ENCODE results near the gene ATF6. TPM values are rescaled to one million over a fixed set of nuclear protein-coding genes. Genes with fewer than 3 reads are reported as not detected.

ATF6 gene
- total and polyA plus RNA-seq, 2 donors (not counting 3 experiments of a cell fraction or from before 2014, with no cell fraction given): 24.9 to 40.3 TPM

DNA sequence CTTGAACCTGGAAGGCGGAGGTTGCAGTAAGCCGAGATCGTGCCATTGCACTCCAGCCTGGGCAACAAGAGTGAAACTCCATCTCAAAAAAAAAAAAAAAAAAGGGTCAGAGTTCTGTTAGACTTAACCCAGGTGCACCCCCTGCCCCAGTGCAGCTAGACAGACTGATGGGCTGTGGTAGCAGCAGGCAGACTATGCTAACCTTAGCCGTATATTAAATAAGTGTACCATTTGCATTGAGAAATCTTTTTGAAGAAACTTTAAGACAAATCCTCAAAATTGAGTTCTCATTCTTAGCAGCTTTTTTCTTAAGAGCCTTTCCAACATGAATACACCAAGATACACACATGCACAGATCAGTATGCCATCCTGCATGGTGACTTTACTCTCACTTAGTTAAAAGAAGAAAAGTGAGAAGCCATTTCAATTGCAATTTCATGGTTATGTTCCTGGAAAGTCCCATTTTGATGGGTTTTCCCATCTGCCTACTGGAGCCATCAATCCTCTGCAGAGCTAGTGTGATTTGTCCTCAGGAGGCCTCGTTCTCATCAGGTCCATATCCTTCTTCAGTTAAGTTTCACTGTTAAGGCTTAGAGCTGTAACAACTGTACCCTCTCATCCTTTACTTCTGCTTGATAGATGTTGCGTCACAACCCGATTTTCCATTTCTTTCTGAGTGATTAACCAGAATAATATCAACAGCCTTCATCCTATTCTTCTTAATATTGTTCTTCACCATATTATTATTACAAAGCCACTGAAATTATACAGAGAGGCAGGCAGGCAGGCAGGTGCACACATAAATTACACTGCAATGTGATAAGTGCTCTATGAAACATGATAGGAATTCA lies 37.5 kb upstream of the ATF6 start:
- TF ChIP-seq EZH2 (IDR thresholded peaks at IDR 0.05; ENCODE audit: borderline replicate concordance, low read depth, low read length, severe bottlenecking): no peak
- no peak for TF ChIP-seq POLR2AphosphoS5 (IDR thresholded peaks at IDR 0.05; ENCODE audit: insufficient read depth, low read depth, low read length)
- TF ChIP-seq, protein P1, sequence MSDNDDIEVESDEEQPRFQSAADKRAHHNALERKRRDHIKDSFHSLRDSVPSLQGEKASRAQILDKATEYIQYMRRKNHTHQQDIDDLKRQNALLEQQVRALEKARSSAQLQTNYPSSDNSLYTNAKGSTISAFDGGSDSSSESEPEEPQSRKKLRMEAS (IDR thresholded peaks at IDR 0.05; ENCODE audit: insufficient read depth, insufficient read length): no peak
- TF ChIP-seq CTCF (IDR thresholded peaks at IDR 0.05; ENCODE audit: extremely low read depth in 1 of 2, insufficient read depth in 1 of 2, low read depth in 1 of 2, low read length in 2 of 2): no peak
- no peak for TF ChIP-seq JUN (IDR thresholded peaks at IDR 0.05; ENCODE audit: borderline replicate concordance, insufficient read depth, insufficient read length, low read depth)
- TF ChIP-seq GATA2 (IDR thresholded peaks at IDR 0.05; ENCODE audit: insufficient read depth, insufficient read length, low read depth, low read length): no peak
- no peak for TF ChIP-seq FOS (IDR thresholded peaks at IDR 0.05; ENCODE audit: borderline replicate concordance, insufficient read depth, low read length)
- TF ChIP-seq POLR2A (IDR thresholded peaks at IDR 0.05; ENCODE audit: low read depth, low read length): no peak
- no peak for TF ChIP-seq MYC (IDR thresholded peaks at IDR 0.05; ENCODE audit: low read depth, low read length)
- Histone ChIP-seq H3K9me3 (replicated peaks; ENCODE audit: control insufficient read depth, insufficient read depth, low read length) (no peaks in the 10 kb centered on the region), H3K4me3 (replicated peaks in 1 of 3; ENCODE audit: insufficient read depth in 1 of 3, low read depth in 1 of 3, low read length in 3 of 3) (no peak overlapping the region), H2AFZ (ENCODE audit: low read depth, low read length) (no peak overlapping the region), H3K27ac (ENCODE audit: insufficient read depth, low read depth, low read length) (no peak overlapping the region), H3K4me1 (ENCODE audit: control insufficient read depth, extremely low read depth, insufficient read depth, low read length) (peaks cover 35% of the 10 kb centered on the region), H3K79me2 (ENCODE audit: control insufficient read depth, insufficient read depth, low read length) (no peaks in the 10 kb centered on the region), H3K27me3 (ENCODE audit: control insufficient read depth in 2 of 2, insufficient read depth in 2 of 2, low read length in 2 of 2) (no peaks in the 10 kb centered on the region), H3K36me3 (ENCODE audit: control insufficient read depth in 2 of 2, extremely low read depth in 1 of 2, insufficient read depth in 2 of 2, low read length in 2 of 2) (no peaks in the 10 kb centered on the region), H3K9ac (replicated peaks; ENCODE audit: extremely low read depth, insufficient read depth, low read length) (no peak overlapping the region), H3K4me2 (ENCODE audit: insufficient read depth, low read length) (no peak overlapping the region), H3K9me1 (replicated peaks; ENCODE audit: control insufficient read depth, extremely low read depth, insufficient read depth, low read length) (no peaks in the 10 kb centered on the region), H4K20me1 (replicated peaks; ENCODE audit: control insufficient read depth, extremely low read depth, insufficient read depth, low read length) (no peaks in the 10 kb centered on the region)
- POLR2A ChIA-PET: no interaction called here
- intact Hi-C loops (cut with micrococcal nuclease): loop anchor here (5.0 kb wide), 1 partner anchor 196 kb away; no protein-coding TSS in a partner anchor
- BruUV-seq (replicated peaks): no TSS peak
- DNase-seq (ENCODE audit: low read depth, low spot score) (no peak), FAIRE-seq (no peak)
- CTCF ChIA-PET: interaction anchor here (0.6 to 2.7 kb wide), 3 partner anchors 10 to 13 kb away, joined by 3 to 13 read pairs (median 4); no protein-coding TSS in a partner anchor
- dilution Hi-C loops (cut with MboI; ENCODE audit: extremely low pct_ligation_motif_present, low sequenced_read_pairs): no loop called here

All from endothelial cell of umbilical vein (primary cell).